Measurements from ENCODE around the gene DNASE1L1. TPM values are rescaled to one million over a fixed set of nuclear protein-coding genes. Genes with fewer than 3 reads are reported as not detected.

DNASE1L1 gene
- total RNA-seq, 4 donors from 2014 or later, result 11.1 to 29.3 (median 22.3) TPM

- Histone ChIP-seq H3K27ac (peak overlapping the region in 3 of 4 donors; percentile 56 to 65 (median 59)), H3K9me3 (no peaks in the 10 kb centered on the region), H3K4me1 (peaks cover 0 to 16% (median 3%) of the 10 kb centered on the region in 3 donors), H3K36me3 (peaks cover 0 to 7% of the 10 kb centered on the region in 2 donors), H3K4me3 (peak overlapping the region; percentile 11 to 40), H3K27me3 (no peaks in the 10 kb centered on the region)
- TF ChIP-seq EP300 (IDR thresholded peaks at IDR 0.05) (no peak), POLR2A (IDR thresholded peaks at IDR 0.05) (no peak), CTCF (IDR thresholded peaks at IDR 0.05) (no peak), POLR2AphosphoS5 (IDR thresholded peaks at IDR 0.05) (no peak)
- WGBS, 2 donors (ENCODE audit: low coverage in 1 of 2), result 48 to 60% methylated on average over 2 to 3 of the region's 10 CpGs
- no peak for ATAC-seq
Measured at GRCh38 chrX:154408659-154409221, 314 bp downstream of the DNASE1L1 start.

GRCh38 chrX:154404625-154405192 is 4.3 kb downstream of the DNASE1L1 start:
- H3K27ac ChIP-seq, result no peak overlapping the region
- no peak overlapping the region for H3K4me3 ChIP-seq
- no peaks in the 10 kb centered on the region for H3K9me3 ChIP-seq
- peaks cover 0 to 19% (median 4%) of the 10 kb centered on the region in 3 donors for H3K4me1 ChIP-seq
- ATAC-seq, result no peak
- H3K36me3 ChIP-seq, result peaks cover 0 to 28% of the 10 kb centered on the region in 2 donors
- no peaks in the 10 kb centered on the region for H3K27me3 ChIP-seq
- 88% methylated on average over 3 of the region's 16 CpGs; no CpG with 5 or more reads in 1 of the 2 donors for WGBS, 2 donors (ENCODE audit: low coverage in 1 of 2)
- TF ChIP-seq POLR2AphosphoS5 (IDR thresholded peaks at IDR 0.05), result no peak
- TF ChIP-seq CTCF (IDR thresholded peaks at IDR 0.05), result no peak
- no peak for TF ChIP-seq EP300 (IDR thresholded peaks at IDR 0.05)
- TF ChIP-seq POLR2A (IDR thresholded peaks at IDR 0.05), result no peak

- H3K27ac ChIP-seq, result no peak overlapping the region
- WGBS, 2 donors (ENCODE audit: low coverage in 1 of 2), result 68 to 82% methylated on average over 4 of the region's 4 CpGs
- no peaks in the 10 kb centered on the region for H3K27me3 ChIP-seq
- peaks cover 0 to 28% (median 4%) of the 10 kb centered on the region in 3 donors for H3K4me1 ChIP-seq
- H3K9me3 ChIP-seq, result no peaks in the 10 kb centered on the region
- ATAC-seq, result no peak
- TF ChIP-seq POLR2A (IDR thresholded peaks at IDR 0.05), result no peak
- peaks cover 0 to 36% of the 10 kb centered on the region in 2 donors for H3K36me3 ChIP-seq
- no peak overlapping the region for H3K4me3 ChIP-seq
Measured at GRCh38 chrX:154403858-154404257, 5.2 kb downstream of the DNASE1L1 start.

- no peak overlapping the region for H3K27ac ChIP-seq
- H3K4me1 ChIP-seq, result peaks cover 0 to 28% (median 4%) of the 10 kb centered on the region in 3 donors
- WGBS, 2 donors (ENCODE audit: low coverage in 1 of 2), result 80% methylated on average over 1 of the region's 10 CpGs; no CpG with 5 or more reads in 1 of the 2 donors
- TF ChIP-seq EP300 (IDR thresholded peaks at IDR 0.05), result no peak
- TF ChIP-seq POLR2AphosphoS5 (IDR thresholded peaks at IDR 0.05), result no peak
- TF ChIP-seq POLR2A (IDR thresholded peaks at IDR 0.05), result no peak
- no peak for TF ChIP-seq CTCF (IDR thresholded peaks at IDR 0.05)
- peaks cover 0 to 36% of the 10 kb centered on the region in 2 donors for H3K36me3 ChIP-seq
- H3K4me3 ChIP-seq, result no peak overlapping the region
- no peaks in the 10 kb centered on the region for H3K9me3 ChIP-seq
- H3K27me3 ChIP-seq, result no peaks in the 10 kb centered on the region
- ATAC-seq, result no peak
Measured at GRCh38 chrX:154403192-154403591, 5.9 kb downstream of the DNASE1L1 start.

GRCh38 chrX:154402622-154403127 is 6.4 kb downstream of the DNASE1L1 start:
- H3K27me3 ChIP-seq, result no peaks in the 10 kb centered on the region
- peaks cover 0 to 28% (median 4%) of the 10 kb centered on the region in 3 donors for H3K4me1 ChIP-seq
- H3K27ac ChIP-seq, result no peak overlapping the region
- H3K4me3 ChIP-seq, result no peak overlapping the region
- no peaks in the 10 kb centered on the region for H3K9me3 ChIP-seq
- no peak for ATAC-seq
- WGBS, 2 donors (ENCODE audit: low coverage in 1 of 2), result no CpG with 5 or more reads among the region's 19 CpGs
- TF ChIP-seq POLR2A (IDR thresholded peaks at IDR 0.05), result no peak
- TF ChIP-seq EP300 (IDR thresholded peaks at IDR 0.05), result no peak
- peaks cover 0 to 36% of the 10 kb centered on the region in 2 donors for H3K36me3 ChIP-seq
